Heart left ventricle (tissue), 13 donors: ENCODE measurements around the gene PLCB3.

Source experiments
- POLR2A ChIP-seq, 2 donors: fragments of 450-650 bp; IDR thresholded peaks; one replicate each; pipeline ENCODE4 v1.6.1; 2017; ENCODE audit warnings: antibody characterized with exemption in 2 of 2, mild to moderate bottlenecking in 2 of 2, moderate library complexity in 2 of 2
- TF ChIP-seq, protein P1 (sequence below), 12 donors: fragments of 200-600 bp; sonication (generic) in 4 of 12; IDR thresholded peaks; one replicate each; pipeline versions ENCODE4 v1.5.0 to v1.8.0; 2018 to 2022; ENCODE audit warnings: antibody characterized with exemption in 12 of 12, mild to moderate bottlenecking in 5 of 12
- donor health status: ischemic (EF 13 %, LVEDD 7.1; RV severe dilation, severe dysfunction).
- donor health status: DM: no; HTN: yes; CAD: no.
- donor health status: DM: no; HTN: no; CAD: no.
- donor health status: ischemic (EF 25% LVEDD 6.9; RV normal size, moderate dysfunction).
- donor health status: ischemic (EF 25% LVEDD 5.7; RV mildly dilated, moderate dysfunction).
- donor health status: ischemic (EF 35%, LVEDD 5.7; RV mildly dilated, moderate dysfunction).
- donor health status: nonischemic (EF 11% LVEDD 7.7; RV severe dilation, severe dysfunction).
- donor health status: DM: yes; HTN: yes; CAD: no.
- donor health status: PGD.
- donor health status: ischemic (EF 29% LVEDD 5.4; RV normal size, mild dysfunction).
- donor health status: nonischemic (EF 23%, LVEDD 6.1; RV moderate dilation, normal function).

- no peak for TF ChIP-seq POLR2A (IDR thresholded peaks at IDR 0.05)
- TF ChIP-seq, protein P1, sequence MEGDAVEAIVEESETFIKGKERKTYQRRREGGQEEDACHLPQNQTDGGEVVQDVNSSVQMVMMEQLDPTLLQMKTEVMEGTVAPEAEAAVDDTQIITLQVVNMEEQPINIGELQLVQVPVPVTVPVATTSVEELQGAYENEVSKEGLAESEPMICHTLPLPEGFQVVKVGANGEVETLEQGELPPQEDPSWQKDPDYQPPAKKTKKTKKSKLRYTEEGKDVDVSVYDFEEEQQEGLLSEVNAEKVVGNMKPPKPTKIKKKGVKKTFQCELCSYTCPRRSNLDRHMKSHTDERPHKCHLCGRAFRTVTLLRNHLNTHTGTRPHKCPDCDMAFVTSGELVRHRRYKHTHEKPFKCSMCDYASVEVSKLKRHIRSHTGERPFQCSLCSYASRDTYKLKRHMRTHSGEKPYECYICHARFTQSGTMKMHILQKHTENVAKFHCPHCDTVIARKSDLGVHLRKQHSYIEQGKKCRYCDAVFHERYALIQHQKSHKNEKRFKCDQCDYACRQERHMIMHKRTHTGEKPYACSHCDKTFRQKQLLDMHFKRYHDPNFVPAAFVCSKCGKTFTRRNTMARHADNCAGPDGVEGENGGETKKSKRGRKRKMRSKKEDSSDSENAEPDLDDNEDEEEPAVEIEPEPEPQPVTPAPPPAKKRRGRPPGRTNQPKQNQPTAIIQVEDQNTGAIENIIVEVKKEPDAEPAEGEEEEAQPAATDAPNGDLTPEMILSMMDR (IDR thresholded peaks at IDR 0.05), result no peak
Measured at GRCh38 chr11:64238999-64239398, 12.3 kb upstream of the PLCB3 start.
